ENCODE measurements around the gene TMEM239.

TMEM239 gene

DNA sequence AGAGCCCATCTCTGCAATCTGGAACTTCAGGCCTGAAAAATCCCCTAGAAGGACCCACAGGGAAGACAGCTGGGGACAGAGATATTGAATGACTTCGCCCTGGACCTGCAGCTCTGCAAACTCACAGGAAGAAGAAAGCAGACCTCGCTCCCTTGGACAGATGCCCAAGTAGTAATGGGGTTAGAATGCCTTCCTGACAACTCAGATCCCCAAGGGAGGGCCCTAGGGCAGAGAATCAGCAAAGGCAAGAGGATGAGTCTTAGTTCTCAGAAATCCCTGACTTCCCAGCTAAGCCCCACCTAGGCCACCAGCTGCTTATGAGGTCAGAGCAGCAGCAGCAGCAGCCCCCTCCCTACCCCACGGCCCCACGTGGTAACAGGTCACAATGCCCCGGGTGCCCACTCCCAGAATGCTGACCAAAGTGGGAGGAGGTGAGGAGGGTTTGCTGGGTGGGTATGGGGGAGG lies 1.5 kb upstream of the TMEM239 start, which contains the start of gene C20orf141:
Gene C20orf141, plus strand, starts transcription at position 401 of the 465 bp plus-strand sequence. CDS start 198 bp downstream, outside the sequence.
- in situ Hi-C loops (cut with MboI; ENCODE audit: low pct_unique_long_range_greater_than_20kb, low sequenced_read_pairs, unreplicated experiment), result no loop called here
- TF ChIP-seq, protein P1, sequence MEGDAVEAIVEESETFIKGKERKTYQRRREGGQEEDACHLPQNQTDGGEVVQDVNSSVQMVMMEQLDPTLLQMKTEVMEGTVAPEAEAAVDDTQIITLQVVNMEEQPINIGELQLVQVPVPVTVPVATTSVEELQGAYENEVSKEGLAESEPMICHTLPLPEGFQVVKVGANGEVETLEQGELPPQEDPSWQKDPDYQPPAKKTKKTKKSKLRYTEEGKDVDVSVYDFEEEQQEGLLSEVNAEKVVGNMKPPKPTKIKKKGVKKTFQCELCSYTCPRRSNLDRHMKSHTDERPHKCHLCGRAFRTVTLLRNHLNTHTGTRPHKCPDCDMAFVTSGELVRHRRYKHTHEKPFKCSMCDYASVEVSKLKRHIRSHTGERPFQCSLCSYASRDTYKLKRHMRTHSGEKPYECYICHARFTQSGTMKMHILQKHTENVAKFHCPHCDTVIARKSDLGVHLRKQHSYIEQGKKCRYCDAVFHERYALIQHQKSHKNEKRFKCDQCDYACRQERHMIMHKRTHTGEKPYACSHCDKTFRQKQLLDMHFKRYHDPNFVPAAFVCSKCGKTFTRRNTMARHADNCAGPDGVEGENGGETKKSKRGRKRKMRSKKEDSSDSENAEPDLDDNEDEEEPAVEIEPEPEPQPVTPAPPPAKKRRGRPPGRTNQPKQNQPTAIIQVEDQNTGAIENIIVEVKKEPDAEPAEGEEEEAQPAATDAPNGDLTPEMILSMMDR (IDR thresholded peaks at IDR 0.05; ENCODE audit: extremely low read depth, insufficient read depth, missing control alignments), result no peak

DNA sequence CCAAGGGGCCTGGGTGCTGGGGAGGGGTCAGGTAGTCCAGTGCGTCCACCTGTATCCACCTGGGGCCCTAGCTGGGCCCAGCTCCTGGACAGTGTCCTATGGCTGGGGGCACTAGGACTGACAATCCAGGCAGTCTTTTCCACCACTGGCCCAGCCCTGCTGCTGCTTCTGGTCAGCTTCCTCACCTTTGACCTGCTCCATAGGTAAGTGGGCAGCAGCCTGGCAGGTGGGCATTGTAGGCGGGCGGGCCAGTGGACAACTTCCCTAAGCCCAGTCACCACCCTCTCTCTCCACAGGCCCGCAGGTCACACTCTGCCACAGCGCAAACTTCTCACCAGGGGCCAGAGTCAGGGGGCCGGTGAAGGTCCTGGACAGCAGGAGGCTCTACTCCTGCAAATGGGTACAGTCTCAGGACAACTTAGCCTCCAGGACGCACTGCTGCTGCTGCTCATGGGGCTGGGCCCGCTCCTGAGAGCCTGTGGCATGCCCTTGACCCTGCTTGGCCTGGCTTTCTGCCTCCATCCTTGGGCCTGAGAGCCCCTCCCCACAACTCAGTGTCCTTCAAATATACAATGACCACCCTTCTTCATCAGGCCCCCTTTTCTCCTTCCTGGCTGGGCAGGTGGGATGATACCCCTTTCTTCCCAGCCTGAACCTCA lies 793 bp upstream of the TMEM239 start:
- in situ Hi-C loops (cut with MboI; ENCODE audit: low pct_unique_long_range_greater_than_20kb, low sequenced_read_pairs, unreplicated experiment), result no loop called here
- no peak for DNase-seq (ENCODE audit: low spot score)
- TF ChIP-seq, protein P1 (IDR thresholded peaks at IDR 0.05; ENCODE audit: extremely low read depth, insufficient read depth, missing control alignments), result no peak

More for the DNA sequence above, 1.5 kb upstream of the TMEM239 start, which contains the start of gene C20orf141:
- DNase-seq (ENCODE audit: low spot score), result no peak

DNA sequence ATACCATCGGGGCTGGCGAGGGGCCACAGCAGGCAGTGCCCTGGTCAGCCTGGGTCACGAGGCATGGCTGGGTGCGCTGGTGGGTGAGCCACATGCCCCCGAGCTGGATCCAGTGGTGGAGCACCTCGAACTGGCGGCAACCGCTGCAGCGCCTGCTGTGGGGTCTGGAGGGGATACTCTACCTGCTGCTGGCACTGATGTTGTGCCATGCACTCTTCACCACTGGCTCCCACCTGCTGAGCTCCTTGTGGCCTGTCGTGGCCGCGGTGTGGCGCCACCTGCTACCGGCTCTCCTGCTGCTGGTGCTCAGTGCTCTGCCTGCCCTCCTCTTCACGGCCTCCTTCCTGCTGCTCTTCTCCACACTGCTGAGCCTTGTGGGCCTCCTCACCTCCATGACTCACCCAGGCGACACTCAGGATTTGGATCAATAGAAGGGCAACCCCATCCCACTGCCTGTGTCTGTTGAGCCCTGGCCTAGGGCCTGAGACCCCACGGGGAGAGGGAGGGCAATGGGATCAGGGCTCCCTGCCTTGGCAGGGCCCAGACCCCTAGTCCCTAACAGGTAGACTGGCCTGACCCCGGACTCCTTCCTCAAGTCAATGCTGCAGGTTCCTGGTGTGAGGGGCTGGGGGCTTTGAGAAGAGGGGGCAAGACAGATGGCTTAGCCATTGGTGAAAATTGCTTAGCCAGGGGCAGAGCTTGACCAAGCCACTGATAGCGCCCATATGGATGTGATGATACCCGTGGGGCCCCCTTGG lies 598 bp downstream of the TMEM239 start:
- TF ChIP-seq, protein P1 (IDR thresholded peaks at IDR 0.05; ENCODE audit: extremely low read depth, insufficient read depth, missing control alignments), result peak; percentile 8
- in situ Hi-C loops (cut with MboI; ENCODE audit: low pct_unique_long_range_greater_than_20kb, low sequenced_read_pairs, unreplicated experiment), result no loop called here
- no peak for DNase-seq (ENCODE audit: low spot score)

DNA sequence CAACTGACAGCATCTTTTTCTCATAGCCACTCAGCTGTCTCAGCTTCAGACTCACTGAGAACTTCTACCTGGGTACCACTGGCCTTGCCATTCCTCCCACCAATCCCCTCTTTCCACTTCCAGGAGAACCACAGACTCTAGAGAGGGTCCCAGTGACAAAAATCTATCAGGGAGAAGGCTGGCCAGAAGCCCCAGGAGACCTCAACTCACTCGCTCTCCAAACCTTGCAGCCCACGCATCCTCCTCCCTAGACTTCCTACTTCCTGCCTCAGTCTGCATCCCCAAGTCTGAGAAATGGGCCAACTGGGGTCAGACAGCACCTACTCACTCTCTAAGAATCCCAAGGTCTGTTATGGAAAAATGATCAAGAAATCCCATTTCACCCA lies 1.2 kb downstream of the TMEM239 start:
- TF ChIP-seq, protein P1 (IDR thresholded peaks at IDR 0.05; ENCODE audit: extremely low read depth, insufficient read depth, missing control alignments), result no peak
- in situ Hi-C loops (cut with MboI; ENCODE audit: low pct_unique_long_range_greater_than_20kb, low sequenced_read_pairs, unreplicated experiment), result no loop called here
- no peak for DNase-seq (ENCODE audit: low spot score)

DNA sequence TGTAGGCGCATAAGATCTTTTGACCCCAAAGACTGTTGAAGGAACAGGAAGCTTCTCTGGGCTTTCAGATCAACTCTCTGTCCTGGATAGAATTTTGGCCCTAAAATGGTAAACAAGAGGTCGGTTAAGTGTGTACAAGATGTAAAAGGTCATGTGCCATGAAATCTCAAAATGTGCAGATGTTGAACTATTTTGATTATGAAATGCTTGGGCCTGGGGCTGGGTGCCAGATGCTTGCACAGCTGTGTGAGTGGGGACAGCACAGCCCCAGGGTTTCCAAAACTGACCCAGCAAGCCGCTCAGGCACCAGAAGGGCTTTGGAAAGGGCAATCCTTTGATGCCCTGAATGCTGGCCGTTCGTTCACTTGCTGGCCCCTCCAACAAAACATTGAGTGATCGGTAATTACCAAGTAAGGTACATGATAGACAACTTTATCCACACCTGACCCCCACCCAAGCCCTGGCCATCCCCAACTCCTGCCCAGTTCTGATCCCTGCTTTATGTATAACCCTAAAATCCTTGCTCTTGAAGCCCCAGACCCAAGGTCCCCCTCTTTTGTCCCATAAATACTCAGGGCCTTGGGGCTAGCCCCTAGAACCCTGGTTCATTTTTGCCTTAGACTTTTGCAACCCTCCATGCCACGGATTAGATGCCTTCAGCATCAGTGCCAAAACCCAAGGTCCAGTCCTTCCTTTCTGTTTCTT lies 1.9 kb downstream of the TMEM239 start:
- no peak for DNase-seq (ENCODE audit: low spot score)
- TF ChIP-seq, protein P1 (IDR thresholded peaks at IDR 0.05; ENCODE audit: extremely low read depth, insufficient read depth, missing control alignments), result no peak
- in situ Hi-C loops (cut with MboI; ENCODE audit: low pct_unique_long_range_greater_than_20kb, low sequenced_read_pairs, unreplicated experiment), result no loop called here

DNA sequence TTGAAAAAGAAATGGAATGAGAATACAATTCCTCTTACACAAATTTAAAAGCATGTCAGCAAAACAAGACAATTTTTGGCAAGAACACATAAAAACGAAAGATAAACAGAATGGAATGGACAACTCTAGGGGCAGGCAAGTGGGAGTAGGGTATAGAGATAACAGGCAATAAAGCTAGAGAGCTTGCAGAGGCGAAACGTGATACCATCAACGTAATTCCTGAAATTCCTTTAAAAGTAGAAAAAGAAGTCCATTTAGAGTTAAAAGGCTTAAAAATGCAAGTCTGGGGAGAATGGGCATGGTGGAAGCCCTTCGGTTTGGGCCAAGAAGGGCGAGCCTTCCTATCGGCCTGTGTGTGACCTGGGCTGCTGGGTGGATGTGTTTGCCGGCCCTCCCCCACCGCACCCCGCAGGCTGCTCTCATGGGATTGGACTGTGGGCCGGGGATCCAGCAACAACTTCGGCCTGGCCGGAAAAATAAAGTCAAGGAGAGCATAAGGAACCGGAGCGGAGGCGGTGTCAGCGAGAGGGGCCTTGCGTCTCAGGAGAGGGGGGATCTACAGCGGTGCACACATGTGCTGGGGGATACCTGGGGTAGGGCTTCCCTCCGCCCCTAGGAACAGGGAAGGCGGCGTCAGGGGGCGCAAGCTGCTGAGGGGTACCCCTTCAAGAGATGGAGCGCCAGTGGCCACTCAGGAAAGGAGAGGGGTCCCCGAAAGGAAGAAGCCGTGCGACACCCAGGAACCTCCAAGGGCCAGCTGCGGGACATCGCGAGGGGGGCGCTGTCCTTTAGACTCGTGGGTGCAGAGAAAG lies 4.1 kb downstream of the TMEM239 start:
- in situ Hi-C loops (cut with MboI; ENCODE audit: low pct_unique_long_range_greater_than_20kb, low sequenced_read_pairs, unreplicated experiment), result no loop called here
- DNase-seq (ENCODE audit: low spot score), result no peak
- TF ChIP-seq, protein P1 (IDR thresholded peaks at IDR 0.05; ENCODE audit: extremely low read depth, insufficient read depth, missing control alignments), result no peak
